GM12878 (cell line): Measurements from ENCODE around the gene TCP11L2. TPM values are rescaled to one million over a fixed set of nuclear protein-coding genes. Genes with fewer than 3 reads are reported as not detected.

Experiments used
- CEBPZ ChIP-seq: fragments of 150-350 bp; IDR thresholded peaks from 2 replicates; pipeline ENCODE4 v1.6.1; 2016; ENCODE audit warnings: low read depth, low read length
- IKZF1 ChIP-seq: fragments of 450-650 bp; conservative IDR thresholded peaks from 2 replicates; pipeline ENCODE4 v1.6.1; 2017; ENCODE audit warnings: antibody characterized with exemption, mild to moderate bottlenecking
- LARP7 ChIP-seq: fragments of 450-650 bp; IDR thresholded peaks from 2 replicates; pipeline ENCODE4 v1.6.1; 2017; ENCODE audit warnings: mild to moderate bottlenecking
- MTA2 ChIP-seq: fragments of 450-650 bp; IDR thresholded peaks from 2 replicates; pipeline ENCODE4 v1.6.1; 2016; ENCODE audit warnings: low read depth, mild to moderate bottlenecking, moderate library complexity
- NFYB ChIP-seq: IDR thresholded peaks from 2 replicates; pipeline ENCODE4 v1.6.1; 2011; ENCODE audit warnings: low read depth, mild to moderate bottlenecking, low read length, improper control_type of control experiment, moderate library complexity; ENCODE audit not compliant: insufficient read depth
- PML ChIP-seq: IDR thresholded peaks from 2 replicates; pipeline ENCODE4 v1.6.1; 2012; ENCODE audit warnings: low read length, inconsistent platforms
- POLR2AphosphoS5 ChIP-seq: IDR thresholded peaks from 2 replicates; pipeline ENCODE4 v1.6.1; 2011; ENCODE audit warnings: mild to moderate bottlenecking, low read length, inconsistent platforms
- polyA plus RNA-seq, 11 experiments: library from polyadenylated mRNA; depleted of rRNA in 4 of 11; unstranded in 6 of 11; stranded (reverse) in 5 of 11; fragments of >200 nt; fragmentation: Nextera tagmentation in 4 of 11; fragmentation: Illumina TruSeq in 1 of 11; extraction: Ambion mirVana in 4 of 11; extraction: Trizol in 1 of 11; gene quantifications; 1 replicate in 1 of 11; 2 replicates in 10 of 11; pipeline versions ENCODE4 v1.2.1 to v1.2.3, GENCODE V29; 2011 to 2016; ENCODE audit warnings: inconsistent platforms in 2 of 11, missing spikeins in 2 of 11, low read depth in 1 of 11
- small RNA-seq: library from RNA; depleted of rRNA; stranded (forward); fragments of <200 nt; gene quantifications from one replicate; pipeline ENCODE3, GENCODE V24; 2014
- total RNA-seq, 4 experiments: library from RNA; depleted of rRNA in 3 of 4; stranded (reverse); fragments of >200 nt in 3 of 4; fragmentation: Illumina TruSeq in 1 of 4; extraction: Trizol in 1 of 4; gene quantifications; 2 replicates each; pipeline versions ENCODE4 v1.2.1 to v1.2.3, GENCODE V29; 2013 to 2021
- TF ChIP-seq, protein P1 (sequence below): fragments of 450-650 bp; IDR thresholded peaks from 2 replicates; pipeline ENCODE4 v1.6.1; 2017; ENCODE audit warnings: low read depth, mild to moderate bottlenecking, moderate library complexity
- TF ChIP-seq, protein P2 (sequence below): IDR thresholded peaks from 2 replicates; pipeline ENCODE4 v1.6.1; 2012; ENCODE audit warnings: low read depth, low read length, improper control_type of control experiment

Gene TCP11L2
- total and polyA plus RNA-seq, 10 of the 15 experiments (the other 5 are each of a cell fraction or from before 2014, with no cell fraction given): 0.18 to 5.0 (median 0.90) TPM

DNA sequence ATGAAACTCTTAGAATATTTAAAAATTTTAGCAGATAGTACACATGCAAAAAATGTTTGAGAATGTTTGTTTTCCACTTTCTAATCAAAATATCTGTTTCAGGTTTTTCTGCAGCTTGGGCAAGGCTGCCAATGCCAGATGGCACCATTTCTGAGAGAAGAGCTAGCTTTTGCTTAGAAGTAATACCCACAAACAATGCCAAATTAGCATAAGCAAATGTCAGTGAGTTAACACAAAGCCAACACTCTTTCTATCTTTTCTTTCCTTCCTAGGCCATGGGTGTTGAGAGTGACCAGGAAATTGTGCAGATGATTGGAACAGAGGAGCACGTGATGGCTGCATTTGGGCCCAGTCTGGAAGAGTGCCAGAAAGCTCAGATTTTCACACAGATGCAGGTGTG, 90.2 kb downstream of the TCP11L2 start (continued):
- TF ChIP-seq CEBPZ (no peak), LARP7 (no peak), POLR2AphosphoS5 (no peak), IKZF1 (no peak), PML (no peak), MTA2 (no peak), NFYB (no peak)
- TF ChIP-seq, protein P1, sequence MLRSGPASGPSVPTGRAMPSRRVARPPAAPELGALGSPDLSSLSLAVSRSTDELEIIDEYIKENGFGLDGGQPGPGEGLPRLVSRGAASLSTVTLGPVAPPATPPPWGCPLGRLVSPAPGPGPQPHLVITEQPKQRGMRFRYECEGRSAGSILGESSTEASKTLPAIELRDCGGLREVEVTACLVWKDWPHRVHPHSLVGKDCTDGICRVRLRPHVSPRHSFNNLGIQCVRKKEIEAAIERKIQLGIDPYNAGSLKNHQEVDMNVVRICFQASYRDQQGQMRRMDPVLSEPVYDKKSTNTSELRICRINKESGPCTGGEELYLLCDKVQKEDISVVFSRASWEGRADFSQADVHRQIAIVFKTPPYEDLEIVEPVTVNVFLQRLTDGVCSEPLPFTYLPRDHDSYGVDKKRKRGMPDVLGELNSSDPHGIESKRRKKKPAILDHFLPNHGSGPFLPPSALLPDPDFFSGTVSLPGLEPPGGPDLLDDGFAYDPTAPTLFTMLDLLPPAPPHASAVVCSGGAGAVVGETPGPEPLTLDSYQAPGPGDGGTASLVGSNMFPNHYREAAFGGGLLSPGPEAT: no peak
- TF ChIP-seq, protein P2, sequence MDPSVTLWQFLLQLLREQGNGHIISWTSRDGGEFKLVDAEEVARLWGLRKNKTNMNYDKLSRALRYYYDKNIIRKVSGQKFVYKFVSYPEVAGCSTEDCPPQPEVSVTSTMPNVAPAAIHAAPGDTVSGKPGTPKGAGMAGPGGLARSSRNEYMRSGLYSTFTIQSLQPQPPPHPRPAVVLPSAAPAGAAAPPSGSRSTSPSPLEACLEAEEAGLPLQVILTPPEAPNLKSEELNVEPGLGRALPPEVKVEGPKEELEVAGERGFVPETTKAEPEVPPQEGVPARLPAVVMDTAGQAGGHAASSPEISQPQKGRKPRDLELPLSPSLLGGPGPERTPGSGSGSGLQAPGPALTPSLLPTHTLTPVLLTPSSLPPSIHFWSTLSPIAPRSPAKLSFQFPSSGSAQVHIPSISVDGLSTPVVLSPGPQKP: no peak
- TF ChIP-seq, all 136 proteins: peak for 0

Small RNAs within 50 kb of the gene (small RNA-seq; reads per million reads assigned to genes)
- gene RNU7-94P: not detected

Other genes with a start within 250 kb of the TCP11L2 start
- 0.11 and 0.76 TPM in 2 replicates for gene NUAK1, start 163.8 kb upstream of the TCP11L2 start, total RNA-seq (2014; rRNA removed)
- 0.09 and 0.23 TPM in 2 replicates for gene NUAK1, start 163.8 kb upstream of the TCP11L2 start, total RNA-seq (2014; rRNA removed; fragmentation: Illumina TruSeq; extraction: Trizol)
- gene NUAK1, start 163.8 kb upstream of the TCP11L2 start, total RNA-seq (2021): 0.08 and 0.27 TPM in 2 replicates
- 0.42 and 0.46 TPM in 2 replicates for gene NUAK1, start 163.8 kb upstream of the TCP11L2 start, polyA plus RNA-seq (2011; rRNA removed)
- gene NUAK1, start 163.8 kb upstream of the TCP11L2 start, polyA plus RNA-seq (2014; fragmentation: Illumina TruSeq; extraction: Trizol): 0.06 TPM in 1 of 2 replicates, not detected in the other
- under 1 TPM; 0.03 to 0.04 TPM for gene NUAK1, start 163.8 kb upstream of the TCP11L2 start, polyA plus RNA-seq (2014; fragmentation: Nextera tagmentation; extraction: Ambion mirVana)
- gene NUAK1, start 163.8 kb upstream of the TCP11L2 start, polyA plus RNA-seq (2014; rRNA removed): 0.05 and 0.08 TPM in 2 replicates
- gene NUAK1, start 163.8 kb upstream of the TCP11L2 start, polyA plus RNA-seq (2016; fragmentation: Nextera tagmentation; extraction: Ambion mirVana): not detected
- gene CKAP4, start 54.7 kb upstream of the TCP11L2 start, total RNA-seq (2014; rRNA removed): 10.0 TPM in 2 replicates
- 9.9 and 11.0 TPM in 2 replicates for gene CKAP4, start 54.7 kb upstream of the TCP11L2 start, total RNA-seq (2014; rRNA removed; fragmentation: Illumina TruSeq; extraction: Trizol)
- 23.6 TPM in 2 replicates for gene CKAP4, start 54.7 kb upstream of the TCP11L2 start, total RNA-seq (2021)
- gene CKAP4, start 54.7 kb upstream of the TCP11L2 start, polyA plus RNA-seq (2011; rRNA removed): 0.39 and 0.61 TPM in 2 replicates
- 20.7 and 21.5 TPM in 2 replicates for gene CKAP4, start 54.7 kb upstream of the TCP11L2 start, polyA plus RNA-seq (2014; fragmentation: Illumina TruSeq; extraction: Trizol)
- 10 to 100 TPM in 1 of 2 experiments, 1 to 10 TPM in 1; 5.9 to 11.1 TPM for gene CKAP4, start 54.7 kb upstream of the TCP11L2 start, polyA plus RNA-seq (2014; fragmentation: Nextera tagmentation; extraction: Ambion mirVana)
- gene CKAP4, start 54.7 kb upstream of the TCP11L2 start, polyA plus RNA-seq (2014; rRNA removed): 18.0 and 19.9 TPM in 2 replicates
- gene CKAP4, start 54.7 kb upstream of the TCP11L2 start, polyA plus RNA-seq (2016; fragmentation: Nextera tagmentation; extraction: Ambion mirVana): 10 to 100 TPM in 1 of 2 experiments, 1 to 10 TPM in 1; 5.6 to 13.4 TPM
- gene POLR3B, start 55.0 kb downstream of the TCP11L2 start, total RNA-seq (2014; rRNA removed): 6.5 and 7.6 TPM in 2 replicates
- 7.5 and 8.5 TPM in 2 replicates for gene POLR3B, start 55.0 kb downstream of the TCP11L2 start, total RNA-seq (2014; rRNA removed; fragmentation: Illumina TruSeq; extraction: Trizol)
- gene POLR3B, start 55.0 kb downstream of the TCP11L2 start, total RNA-seq (2021): 7.6 and 7.9 TPM in 2 replicates
- 8.1 and 8.9 TPM in 2 replicates for gene POLR3B, start 55.0 kb downstream of the TCP11L2 start, polyA plus RNA-seq (2011; rRNA removed)
- 9.9 and 10.2 TPM in 2 replicates for gene POLR3B, start 55.0 kb downstream of the TCP11L2 start, polyA plus RNA-seq (2014; fragmentation: Illumina TruSeq; extraction: Trizol)
- gene POLR3B, start 55.0 kb downstream of the TCP11L2 start, polyA plus RNA-seq (2014; fragmentation: Nextera tagmentation; extraction: Ambion mirVana): 1 to 10 TPM; 2.3 to 4.3 TPM
- 5.5 and 7.0 TPM in 2 replicates for gene POLR3B, start 55.0 kb downstream of the TCP11L2 start, polyA plus RNA-seq (2014; rRNA removed)
- 10 to 100 TPM; 10.4 to 10.5 TPM for gene POLR3B, start 55.0 kb downstream of the TCP11L2 start, polyA plus RNA-seq (2016; fragmentation: Nextera tagmentation; extraction: Ambion mirVana)